AG04450 (cell line): ENCODE data around the gene AP1M2. TPM values are rescaled to one million over a fixed set of nuclear protein-coding genes. Genes with fewer than 3 reads are reported as not detected.

Experiments used
- CTCF ChIA-PET: fragments of 300-600, 350-600 bp; formaldehyde crosslinking; extraction: SDS; loops from one replicate; lab custom pipeline; 2022; ENCODE audit warnings: antibody characterized with exemption, inconsistent platforms; lab: Charles Lee
- POLR2A ChIA-PET: fragments of 350-600 bp; formaldehyde crosslinking; extraction: SDS; loops from one replicate; lab custom pipeline; 2021; ENCODE audit warnings: antibody characterized with exemption, inconsistent platforms; lab: Yijun Ruan, JAX
- DNase-seq: peaks from one replicate; pipeline ENCODE4 v3.0.0-alpha.2; 2011; ENCODE audit warnings: low read depth, low spot score
- H3K27ac ChIP-seq: one replicate; pipeline ENCODE4 v1.5.1; 2012; ENCODE audit warnings: low read depth, low read length, control low read depth
- H3K27me3 ChIP-seq: one replicate; pipeline ENCODE4 v1.6.0; 2012; ENCODE audit warnings: low read length; ENCODE audit not compliant: control insufficient read depth, insufficient read depth
- H3K4me3 ChIP-seq: 2 replicates; pipeline ENCODE4 v1.5.1; 2011; ENCODE audit warnings: mild to moderate bottlenecking, low read depth, low read length, control low read depth
- H3K9me3 ChIP-seq: 2 replicates; pipeline ENCODE4 v1.5.1; 2012; ENCODE audit warnings: low read length; ENCODE audit not compliant: control insufficient read depth, insufficient read depth
- polyA plus RNA-seq: library from polyadenylated mRNA; depleted of rRNA; stranded (reverse); fragments of >200 nt; gene quantifications from 2 replicates; pipeline ENCODE4 v1.2.3, GENCODE V29; 2011
- TF ChIP-seq, protein P1 (sequence below): IDR thresholded peaks from 2 replicates; pipeline ENCODE4 v1.5.1; 2011; ENCODE audit warnings: low read depth, low read length, control low read depth, inconsistent platforms

AP1M2 gene
- polyA plus RNA-seq, 1 experiment = 0.17 TPM

DNA sequence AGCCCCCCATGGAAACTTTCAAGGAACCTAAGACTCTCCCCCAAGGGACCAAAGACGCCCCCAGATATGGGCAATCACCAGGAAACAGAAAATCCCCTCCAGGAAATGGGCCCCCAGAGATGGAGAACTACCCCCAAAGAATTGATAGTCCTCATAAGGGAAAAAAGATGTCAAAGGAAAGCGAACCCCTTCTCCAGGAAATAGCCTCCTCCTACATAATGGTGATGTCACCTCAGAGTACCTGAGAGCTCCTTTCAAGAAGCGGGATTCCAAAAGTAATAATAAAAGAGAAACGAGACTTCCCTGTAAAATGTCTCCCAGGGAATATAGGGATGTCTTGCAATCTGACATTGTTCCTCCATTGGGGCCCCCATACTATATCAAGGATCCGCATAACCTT is 19.5 kb downstream of the AP1M2 start:
- peak overlapping the region; percentile 69 for H3K4me3 ChIP-seq
- DNase-seq = no peak
- TF ChIP-seq, protein P1, sequence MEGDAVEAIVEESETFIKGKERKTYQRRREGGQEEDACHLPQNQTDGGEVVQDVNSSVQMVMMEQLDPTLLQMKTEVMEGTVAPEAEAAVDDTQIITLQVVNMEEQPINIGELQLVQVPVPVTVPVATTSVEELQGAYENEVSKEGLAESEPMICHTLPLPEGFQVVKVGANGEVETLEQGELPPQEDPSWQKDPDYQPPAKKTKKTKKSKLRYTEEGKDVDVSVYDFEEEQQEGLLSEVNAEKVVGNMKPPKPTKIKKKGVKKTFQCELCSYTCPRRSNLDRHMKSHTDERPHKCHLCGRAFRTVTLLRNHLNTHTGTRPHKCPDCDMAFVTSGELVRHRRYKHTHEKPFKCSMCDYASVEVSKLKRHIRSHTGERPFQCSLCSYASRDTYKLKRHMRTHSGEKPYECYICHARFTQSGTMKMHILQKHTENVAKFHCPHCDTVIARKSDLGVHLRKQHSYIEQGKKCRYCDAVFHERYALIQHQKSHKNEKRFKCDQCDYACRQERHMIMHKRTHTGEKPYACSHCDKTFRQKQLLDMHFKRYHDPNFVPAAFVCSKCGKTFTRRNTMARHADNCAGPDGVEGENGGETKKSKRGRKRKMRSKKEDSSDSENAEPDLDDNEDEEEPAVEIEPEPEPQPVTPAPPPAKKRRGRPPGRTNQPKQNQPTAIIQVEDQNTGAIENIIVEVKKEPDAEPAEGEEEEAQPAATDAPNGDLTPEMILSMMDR = no peak
- no peaks in the 10 kb centered on the region for H3K9me3 ChIP-seq
- ChIA-PET CTCF (interaction anchor here (0.6 to 1.5 kb wide), 5 partner anchors 63 to 150 kb away, joined by 3 to 7 read pairs (median 6); partner anchors contain the start of gene DNM2), POLR2A (no interaction called here)
- H3K27ac ChIP-seq = no peak overlapping the region
- no peaks in the 10 kb centered on the region for H3K27me3 ChIP-seq

DNA sequence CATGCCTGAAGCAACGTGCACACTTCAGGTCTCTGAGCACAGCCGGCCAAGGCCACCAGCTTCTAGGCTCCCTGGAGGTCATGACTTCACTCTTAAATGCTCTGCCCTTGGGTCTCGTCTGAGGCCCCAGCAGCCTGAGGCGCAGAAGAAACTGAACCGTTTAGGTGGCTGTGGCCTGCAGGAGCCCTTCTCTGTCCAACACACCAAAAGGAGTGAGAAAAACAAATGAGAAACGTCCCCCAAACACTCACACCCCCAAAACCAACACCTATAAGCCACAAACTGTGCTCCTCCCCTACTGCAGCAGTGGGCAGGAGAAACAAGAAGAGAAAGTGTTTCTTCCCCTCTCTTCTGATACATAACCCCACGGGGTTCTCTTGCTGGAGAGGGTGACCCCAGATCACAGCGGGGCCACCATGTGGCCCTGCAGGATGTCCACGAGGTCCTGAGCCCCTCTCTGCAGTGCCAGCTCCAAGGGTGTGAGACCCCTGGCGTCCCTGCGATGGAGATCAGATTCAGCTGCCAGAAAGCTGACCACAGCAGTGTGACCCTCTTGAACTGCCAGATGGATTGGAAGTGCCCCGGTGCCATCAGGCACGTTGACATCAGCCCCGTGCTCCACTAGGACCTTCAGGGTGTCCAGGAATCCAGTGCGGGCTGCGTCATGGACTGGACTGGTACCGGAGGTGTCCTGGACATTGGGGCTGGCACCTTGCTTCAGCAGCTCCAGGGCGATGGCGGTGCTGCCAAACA is 20.3 kb downstream of the AP1M2 start:
- DNase-seq = no peak
- Histone ChIP-seq H3K9me3 (no peaks in the 10 kb centered on the region), H3K27ac (no peak overlapping the region), H3K4me3 (peak overlapping the region; percentile 7; the same call in 1 of the 2 replicates), H3K27me3 (no peaks in the 10 kb centered on the region)
- ChIA-PET POLR2A (no interaction called here), CTCF (interaction anchor here (0.6 to 1.4 kb wide), 4 partner anchors 14 to 79 kb away, joined by 3 to 7 read pairs (median 3); no protein-coding TSS in a partner anchor)
- TF ChIP-seq, protein P1 = no peak

DNA sequence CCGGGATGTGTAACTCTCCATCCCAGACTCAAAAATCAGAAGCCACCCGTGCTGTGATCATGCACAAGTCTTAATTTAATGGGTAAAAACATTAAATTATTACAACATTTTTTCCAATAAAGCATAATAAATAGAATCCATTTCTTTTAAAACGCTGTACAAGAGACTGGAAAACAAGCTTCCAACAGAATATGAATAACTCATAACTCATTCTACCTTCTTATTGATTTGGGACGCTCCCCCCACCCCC is 20.8 kb downstream of the AP1M2 start:
- TF ChIP-seq, protein P1 = no peak
- H3K4me3 ChIP-seq = peak overlapping the region; percentile 95
- DNase-seq = no peak
- H3K27me3 ChIP-seq = no peaks in the 10 kb centered on the region
- CTCF ChIA-PET = interaction anchor here (0.6 to 0.9 kb wide), 3 partner anchors 11 to 15 kb away, joined by 3 read pairs; no protein-coding TSS in a partner anchor
- peak overlapping the region; percentile 47 for H3K27ac ChIP-seq
- no peaks in the 10 kb centered on the region for H3K9me3 ChIP-seq
- POLR2A ChIA-PET = interaction anchor here (0.7 kb wide), 2 partner anchors 11 to 30 kb away, joined by 3 to 6 read pairs; no protein-coding TSS in a partner anchor

DNA sequence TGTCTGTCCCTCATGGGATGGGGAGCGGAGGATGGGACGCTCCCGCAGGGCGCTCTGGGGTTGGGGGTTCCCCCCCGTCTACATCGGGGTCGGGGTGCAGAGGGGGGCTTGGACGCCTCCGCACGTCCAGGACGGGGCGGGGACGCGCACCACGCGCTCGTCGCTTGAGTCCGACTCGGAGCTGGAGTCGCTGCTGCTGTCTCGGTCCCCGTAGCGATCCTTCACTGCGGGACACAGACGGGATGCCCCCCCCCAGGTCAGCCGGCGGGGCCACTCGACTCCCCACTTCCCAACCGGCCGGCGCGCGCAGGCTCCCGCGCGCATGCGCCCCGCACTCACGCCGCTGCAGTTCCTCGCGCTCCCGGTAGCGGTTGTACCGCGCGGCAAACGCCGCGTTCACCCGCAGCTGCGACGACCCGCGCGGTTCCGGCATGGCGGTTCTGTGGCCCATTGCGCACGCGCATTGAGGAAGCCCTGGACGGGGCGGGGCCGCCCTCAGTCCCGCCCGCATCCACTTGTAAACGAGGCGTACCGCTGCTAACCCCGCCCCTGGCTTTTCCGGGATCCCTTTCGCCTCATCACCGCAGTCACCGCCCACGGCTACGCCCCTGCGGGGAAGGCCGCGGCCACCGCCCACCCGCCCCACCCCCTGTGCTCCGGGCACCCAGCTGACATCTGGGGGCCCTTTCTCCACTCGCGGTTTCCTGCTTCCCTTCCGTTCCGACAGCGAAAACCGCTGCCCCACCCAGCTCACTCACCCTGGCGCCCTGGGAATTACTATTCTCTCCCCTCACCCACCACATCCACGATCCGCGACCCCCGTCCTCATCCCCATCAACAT is 21.3 kb downstream of the AP1M2 start, which contains the start of gene KRI1:
Gene KRI1, minus strand, starts transcription at position 444 of the 841 bp plus-strand sequence. Its CDS starts 11 bp downstream, at position 433.
- H3K4me3 ChIP-seq = peak within 1 kb of the TSS; percentile 95
- POLR2A ChIA-PET = interaction anchor here (0.7 kb wide), 2 partner anchors 10 to 31 kb away, joined by 3 to 6 read pairs; no protein-coding TSS in a partner anchor
- H3K27ac ChIP-seq = peak within 1 kb of the TSS; percentile 47
- DNase-seq = peak; percentile 93
- CTCF ChIA-PET = interaction anchor here (0.5 to 0.9 kb wide), 5 partner anchors 10 to 61 kb away, joined by 3 to 7 read pairs (median 4); no protein-coding TSS in a partner anchor
- TF ChIP-seq, protein P1 = no peak; the same call in 1 of the 2 replicates
- H3K27me3 ChIP-seq = no peaks in the 10 kb centered on the region
- H3K9me3 ChIP-seq = no peaks in the 10 kb centered on the region
